Ishikawa (cell line): Measurements from ENCODE around the gene WIPF2.

Experiments used
- CEBPB ChIP-seq: IDR thresholded peaks from 2 replicates; pipeline ENCODE4 v1.6.1; 2012
- CREB1 ChIP-seq: IDR thresholded peaks from 2 replicates; pipeline ENCODE4 v1.6.1; 2012; ENCODE audit warnings: low read depth
- EP300 ChIP-seq: IDR thresholded peaks from 2 replicates; pipeline ENCODE4 v1.6.1; 2012; ENCODE audit warnings: borderline replicate concordance
- FOXM1 ChIP-seq: IDR thresholded peaks from 2 replicates; pipeline ENCODE4 v1.6.1; 2012; ENCODE audit warnings: low read depth, borderline replicate concordance

DNA sequence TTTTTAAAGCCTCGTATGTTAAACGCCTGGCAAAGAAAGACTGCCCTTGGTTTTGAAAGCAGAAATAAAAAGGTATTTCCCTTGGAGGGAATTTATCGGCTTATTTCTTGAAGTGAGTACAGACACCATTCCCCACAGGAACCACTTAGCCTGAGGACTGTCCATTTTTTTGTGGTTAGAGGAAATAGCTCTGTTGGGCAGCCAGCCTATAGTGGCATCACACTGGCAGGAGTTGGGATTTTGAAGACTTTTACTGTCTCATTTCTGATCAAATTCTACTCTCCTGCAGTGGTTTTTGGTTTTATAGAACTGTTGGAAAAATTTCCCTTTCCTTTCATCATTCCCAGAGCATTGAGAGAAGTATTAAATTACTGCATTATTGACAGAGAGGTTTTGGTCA is 34.5 kb downstream of the WIPF2 start:
- TF ChIP-seq EP300, result no peak
- TF ChIP-seq CREB1, result no peak
- no peak for TF ChIP-seq CEBPB
- no peak for TF ChIP-seq FOXM1
